Hepatocyte (in vitro differentiated cells): Measurements from ENCODE around the gene DOK5. TPM values are rescaled to one million over a fixed set of nuclear protein-coding genes. Genes with fewer than 3 reads are reported as not detected.

Experiments
- DNase-seq: peaks from one replicate; pipeline ENCODE4 v3.0.0-alpha.2; 2016; ENCODE audit warnings: low spot score
- H2AFZ ChIP-seq: fragments of 200-600 bp; sonication (generic); 2 replicates; pipeline ENCODE4 v1.6.0; 2016; ENCODE audit warnings: antibody characterized with exemption, mild to moderate bottlenecking
- H3K27ac ChIP-seq: fragments of 200-600 bp; sonication (generic); 2 replicates; pipeline ENCODE4 v1.5.1; 2016; ENCODE audit warnings: mild to moderate bottlenecking
- H3K27me3 ChIP-seq: fragments of 200-600 bp; sonication (generic); 2 replicates; pipeline ENCODE4 v1.6.1; 2016
- H3K36me3 ChIP-seq: fragments of 200-600 bp; sonication (generic); replicated peaks from 2 replicates; pipeline ENCODE4 v1.5.1; 2016; ENCODE audit warnings: low read depth; ENCODE audit not compliant: insufficient read depth
- H3K4me1 ChIP-seq: fragments of 200-600 bp; sonication (generic); 2 replicates; pipeline ENCODE4 v1.5.1; 2016; ENCODE audit warnings: mild to moderate bottlenecking, moderate library complexity; ENCODE audit not compliant: insufficient read depth
- H3K4me2 ChIP-seq: fragments of 200-600 bp; sonication (generic); 2 replicates; pipeline ENCODE4 v1.6.0; 2016
- H3K4me3 ChIP-seq: fragments of 200-600 bp; sonication (generic); 2 replicates; pipeline ENCODE4 v1.5.1; 2016; ENCODE audit warnings: mild to moderate bottlenecking
- H3K79me2 ChIP-seq: fragments of 200-600 bp; sonication (generic); 2 replicates; pipeline ENCODE4 v1.6.0; 2017; ENCODE audit warnings: mild to moderate bottlenecking
- H3K9me2 ChIP-seq: fragments of 200-600 bp; sonication (generic); replicated peaks from 2 replicates; pipeline ENCODE4 v1.6.0; 2017; ENCODE audit warnings: mild to moderate bottlenecking; ENCODE audit not compliant: insufficient read depth
- H3K9me3 ChIP-seq: fragments of 200-600 bp; sonication (generic); 2 replicates; pipeline ENCODE4 v1.5.1; 2016; ENCODE audit warnings: low read depth, mild to moderate bottlenecking
- H4K20me1 ChIP-seq: fragments of 200-600 bp; sonication (generic); 2 replicates; pipeline ENCODE4 v1.6.0; 2016; ENCODE audit warnings: mild to moderate bottlenecking; ENCODE audit not compliant: insufficient read depth, poor library complexity, severe bottlenecking
- EZH2 ChIP-seq: fragments of 200-600 bp; sonication (generic); IDR thresholded peaks from 2 replicates; pipeline ENCODE4 v1.6.1; 2016; ENCODE audit warnings: antibody characterized with exemption, mild to moderate bottlenecking, borderline replicate concordance
- EZH2phosphoT487 ChIP-seq: fragments of 200-600 bp; sonication (generic); IDR thresholded peaks from one replicate; pipeline ENCODE4 v1.6.1; 2018; ENCODE audit warnings: antibody characterized with exemption, mild to moderate bottlenecking, low read depth, moderate library complexity; ENCODE audit not compliant: unreplicated experiment, severe bottlenecking
- WGBS: methylation state at CpG from one replicate; pipeline ENCODE4 v1.1.6; 2016; ENCODE audit warnings: low lambda C conversion rate; ENCODE audit errors: missing lambda C conversion rate; 5-methylcytosine and 5-hydroxymethylcytosine counted together
- polyA plus RNA-seq: library from polyadenylated mRNA; unstranded; fragments of >200 nt; fragmentation: Nextera tagmentation; extraction: Ambion mirVana; gene quantifications from 2 replicates; pipeline ENCODE4 v1.2.1, GENCODE V29; 2016
- total RNA-seq: library from RNA; depleted of rRNA; stranded (reverse); fragments of >200 nt; gene quantifications from 2 replicates; pipeline ENCODE4 v1.2.3, GENCODE V29; 2014
- TF ChIP-seq, protein P1 (sequence below): fragments of 200-600 bp; sonication (generic); IDR thresholded peaks from 2 replicates; pipeline ENCODE4 v1.5.1; 2016; ENCODE audit warnings: antibody characterized with exemption, mild to moderate bottlenecking; ENCODE audit not compliant: poor library complexity

The DOK5 gene
- total and polyA plus RNA-seq, 2 experiments from 2014 or later, result 7.0 to 7.5 TPM

DNA sequence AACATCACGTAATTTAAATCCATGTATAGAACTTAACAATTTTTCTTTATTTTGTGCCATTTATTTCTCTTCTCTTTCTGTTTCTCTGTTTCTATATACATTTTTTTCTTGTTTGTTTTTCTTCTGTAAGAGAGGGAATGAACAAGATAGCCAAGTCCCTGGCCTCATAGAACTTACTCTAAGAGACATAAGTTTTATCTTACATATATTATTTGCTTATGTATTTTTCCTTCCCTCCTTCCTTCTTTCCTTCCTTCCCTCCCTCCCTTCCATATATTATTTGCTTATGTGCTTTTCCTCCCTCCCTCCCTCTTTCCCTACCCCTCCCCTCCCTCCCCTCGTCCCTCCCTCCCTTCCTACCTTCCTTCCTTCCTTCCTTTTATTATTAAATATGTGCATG lies 13.0 kb downstream of the DOK5 start:
- Histone ChIP-seq H3K27me3 (no peaks in the 10 kb centered on the region), H2AFZ (no peak overlapping the region), H3K4me1 (no peaks in the 10 kb centered on the region), H3K4me3 (no peak overlapping the region), H3K79me2 (no peaks in the 10 kb centered on the region), H4K20me1 (no peaks in the 10 kb centered on the region), H3K9me3 (no peaks in the 10 kb centered on the region), H3K36me3 (no peaks in the 10 kb centered on the region), H3K27ac (no peak overlapping the region), H3K4me2 (no peak overlapping the region), H3K9me2 (no peaks in the 10 kb centered on the region)
- TF ChIP-seq EZH2, result no peak
- TF ChIP-seq, protein P1, sequence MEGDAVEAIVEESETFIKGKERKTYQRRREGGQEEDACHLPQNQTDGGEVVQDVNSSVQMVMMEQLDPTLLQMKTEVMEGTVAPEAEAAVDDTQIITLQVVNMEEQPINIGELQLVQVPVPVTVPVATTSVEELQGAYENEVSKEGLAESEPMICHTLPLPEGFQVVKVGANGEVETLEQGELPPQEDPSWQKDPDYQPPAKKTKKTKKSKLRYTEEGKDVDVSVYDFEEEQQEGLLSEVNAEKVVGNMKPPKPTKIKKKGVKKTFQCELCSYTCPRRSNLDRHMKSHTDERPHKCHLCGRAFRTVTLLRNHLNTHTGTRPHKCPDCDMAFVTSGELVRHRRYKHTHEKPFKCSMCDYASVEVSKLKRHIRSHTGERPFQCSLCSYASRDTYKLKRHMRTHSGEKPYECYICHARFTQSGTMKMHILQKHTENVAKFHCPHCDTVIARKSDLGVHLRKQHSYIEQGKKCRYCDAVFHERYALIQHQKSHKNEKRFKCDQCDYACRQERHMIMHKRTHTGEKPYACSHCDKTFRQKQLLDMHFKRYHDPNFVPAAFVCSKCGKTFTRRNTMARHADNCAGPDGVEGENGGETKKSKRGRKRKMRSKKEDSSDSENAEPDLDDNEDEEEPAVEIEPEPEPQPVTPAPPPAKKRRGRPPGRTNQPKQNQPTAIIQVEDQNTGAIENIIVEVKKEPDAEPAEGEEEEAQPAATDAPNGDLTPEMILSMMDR, result no peak
- no peak for TF ChIP-seq EZH2phosphoT487
- no peak for DNase-seq
- WGBS, result 94% methylated on average over 1 of the region's 2 CpGs

GRCh38 chr20:54491506-54491905 lies 16.1 kb downstream of the DOK5 start:
- no peak for TF ChIP-seq EZH2phosphoT487
- TF ChIP-seq, protein P1, result no peak
- TF ChIP-seq EZH2, result no peak
- Histone ChIP-seq H3K36me3 (no peaks in the 10 kb centered on the region), H3K27ac (no peak overlapping the region), H3K27me3 (no peaks in the 10 kb centered on the region), H3K4me1 (no peaks in the 10 kb centered on the region), H3K9me2 (no peaks in the 10 kb centered on the region), H3K4me3 (no peak overlapping the region), H3K79me2 (no peaks in the 10 kb centered on the region), H2AFZ (no peak overlapping the region), H3K9me3 (no peaks in the 10 kb centered on the region), H3K4me2 (no peak overlapping the region), H4K20me1 (no peaks in the 10 kb centered on the region)
- no peak for DNase-seq
- 93% methylated on average over 7 of the region's 7 CpGs for WGBS

DNA sequence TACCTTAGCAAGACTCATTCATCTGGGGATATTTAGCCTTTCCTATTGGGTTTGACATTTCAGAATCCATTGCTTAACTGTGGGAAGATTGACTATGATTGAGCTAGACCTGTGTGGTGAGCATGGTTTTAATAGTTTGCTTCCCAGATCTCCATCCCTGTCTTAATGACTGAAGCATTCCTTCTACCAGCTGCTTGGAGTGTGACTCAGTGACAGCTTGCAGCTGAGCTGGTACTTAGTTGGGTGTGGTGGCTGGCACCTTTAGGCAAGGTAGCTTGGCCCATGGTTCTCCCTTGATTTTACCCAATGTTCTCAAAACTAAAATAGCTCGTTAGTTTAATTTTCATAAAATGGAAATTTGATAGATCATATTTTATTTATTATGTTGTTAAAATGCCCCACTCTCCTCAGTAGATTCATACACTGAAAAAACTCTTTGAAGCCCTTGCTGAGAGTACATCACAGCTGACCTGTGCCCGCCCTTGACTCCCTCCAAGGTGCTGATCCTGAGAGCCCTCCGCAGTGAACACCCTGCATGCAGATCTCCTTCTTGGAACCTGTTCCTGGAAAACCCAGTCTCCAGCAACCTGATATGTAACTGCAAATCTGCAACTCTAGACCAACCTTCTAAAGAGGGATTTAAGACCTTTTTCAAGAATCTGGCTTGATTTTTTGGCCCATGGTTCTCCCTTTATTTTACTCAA lies 19.1 kb downstream of the DOK5 start:
- Histone ChIP-seq H3K27ac (no peak overlapping the region), H3K4me3 (no peak overlapping the region), H3K9me2 (no peaks in the 10 kb centered on the region), H3K79me2 (no peaks in the 10 kb centered on the region), H4K20me1 (no peaks in the 10 kb centered on the region), H2AFZ (no peak overlapping the region), H3K4me1 (no peaks in the 10 kb centered on the region), H3K27me3 (no peaks in the 10 kb centered on the region), H3K4me2 (no peak overlapping the region), H3K36me3 (no peaks in the 10 kb centered on the region), H3K9me3 (no peaks in the 10 kb centered on the region)
- no peak for DNase-seq
- 83% methylated on average over 3 of the region's 3 CpGs for WGBS
- TF ChIP-seq, protein P1, result no peak
